KMS-11 (cell line): ENCODE results near the gene CPXM1.
"Not testable (repeated sequence)": the region's sequence is repeated elsewhere in the genome, so short reads cannot be mapped to it uniquely, and the experiment has no call there.

ENCODE experiments used
- H2AFZ ChIP-seq: fragments of 200-600 bp; sonication (generic); 2 replicates; pipeline ENCODE4 v1.6.1; 2016; ENCODE audit warnings: antibody characterized with exemption, mixed run types, low read depth
- H3K27ac ChIP-seq: fragments of 200-600 bp; sonication (generic); 2 replicates; pipeline ENCODE4 v1.6.1; 2016; ENCODE audit warnings: mild to moderate bottlenecking, mixed run types
- H3K27me3 ChIP-seq: fragments of 200-600 bp; sonication (generic); 2 replicates; pipeline ENCODE4 v1.6.1; 2017; ENCODE audit warnings: mild to moderate bottlenecking, low read depth, mixed run types, moderate library complexity; ENCODE audit not compliant: insufficient read depth
- H3K36me3 ChIP-seq: fragments of 200-600 bp; sonication (generic); 2 replicates; pipeline ENCODE4 v1.6.1; 2017; ENCODE audit warnings: mild to moderate bottlenecking, mixed run types; ENCODE audit not compliant: insufficient read depth
- H3K4me1 ChIP-seq: fragments of 200-600 bp; sonication (generic); 2 replicates; pipeline ENCODE4 v1.6.1; 2016; ENCODE audit warnings: mild to moderate bottlenecking, low read depth, mixed run types; ENCODE audit not compliant: poor library complexity, severe bottlenecking
- H3K4me2 ChIP-seq: fragments of 200-600 bp; sonication (generic); 2 replicates; pipeline ENCODE4 v1.7.0; 2016; ENCODE audit warnings: mild to moderate bottlenecking, mixed run types
- H3K4me3 ChIP-seq: fragments of 200-600 bp; sonication (generic); IDR thresholded peaks from 2 replicates; pipeline ENCODE4 v1.6.1; 2017; ENCODE audit warnings: low read depth, low read length, mixed read lengths; ENCODE audit not compliant: insufficient read depth
- H3K79me2 ChIP-seq: fragments of 200-600 bp; sonication (generic); 2 replicates; pipeline ENCODE4 v1.6.1; 2016; ENCODE audit warnings: low read depth, mixed run types; ENCODE audit not compliant: insufficient read depth
- H3K9ac ChIP-seq: fragments of 200-600 bp; sonication (generic); 2 replicates; pipeline ENCODE4 v1.6.1; 2016; ENCODE audit warnings: mild to moderate bottlenecking, mixed run types
- H4K20me1 ChIP-seq: fragments of 200-600 bp; sonication (generic); 2 replicates; pipeline ENCODE4 v1.6.1; 2016; ENCODE audit warnings: mild to moderate bottlenecking, mixed run types; ENCODE audit not compliant: insufficient read depth
- TF ChIP-seq, protein P1 (sequence below): fragments of 200-600 bp; sonication (generic); conservative IDR thresholded peaks from 2 replicates; pipeline ENCODE4 v1.6.1; 2017; ENCODE audit warnings: low read depth, mild to moderate bottlenecking, antibody characterized with exemption, low read length, moderate library complexity, mixed read lengths

CPXM1 gene

DNA sequence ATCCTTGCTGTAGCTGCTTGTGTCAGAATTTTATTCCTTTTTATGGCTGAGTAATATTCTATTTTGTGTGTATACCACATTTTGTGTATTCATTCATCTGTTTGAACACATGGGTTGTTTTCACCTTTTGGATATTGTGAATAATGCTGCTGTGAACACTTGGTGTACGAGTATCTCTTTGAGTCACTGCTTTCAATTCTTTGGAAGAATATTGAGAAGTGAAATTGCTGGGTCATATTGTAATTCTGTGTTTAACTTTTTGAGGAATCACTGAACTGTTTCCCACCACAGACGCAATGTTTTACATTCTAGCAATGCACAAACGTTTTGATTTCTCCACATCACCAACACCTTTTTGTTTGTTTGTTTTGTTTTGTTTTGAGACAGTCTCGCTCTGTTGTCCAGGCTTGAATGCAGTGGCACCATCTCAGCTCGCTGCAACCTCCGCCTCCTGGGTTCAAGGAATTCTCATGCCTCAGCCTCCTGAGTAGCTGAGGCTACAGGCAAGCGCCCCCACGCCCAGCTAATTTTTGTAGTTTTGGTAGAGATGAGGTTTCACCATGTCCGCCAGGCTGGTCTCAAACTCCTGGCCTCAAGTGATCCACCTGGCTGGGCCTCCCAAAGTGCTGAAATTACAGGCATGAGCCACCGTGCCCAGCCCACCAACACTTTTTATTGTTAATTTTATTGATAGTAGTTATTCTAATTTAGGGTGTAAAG lies 21.7 kb downstream of the CPXM1 start:
- TF ChIP-seq, protein P1, sequence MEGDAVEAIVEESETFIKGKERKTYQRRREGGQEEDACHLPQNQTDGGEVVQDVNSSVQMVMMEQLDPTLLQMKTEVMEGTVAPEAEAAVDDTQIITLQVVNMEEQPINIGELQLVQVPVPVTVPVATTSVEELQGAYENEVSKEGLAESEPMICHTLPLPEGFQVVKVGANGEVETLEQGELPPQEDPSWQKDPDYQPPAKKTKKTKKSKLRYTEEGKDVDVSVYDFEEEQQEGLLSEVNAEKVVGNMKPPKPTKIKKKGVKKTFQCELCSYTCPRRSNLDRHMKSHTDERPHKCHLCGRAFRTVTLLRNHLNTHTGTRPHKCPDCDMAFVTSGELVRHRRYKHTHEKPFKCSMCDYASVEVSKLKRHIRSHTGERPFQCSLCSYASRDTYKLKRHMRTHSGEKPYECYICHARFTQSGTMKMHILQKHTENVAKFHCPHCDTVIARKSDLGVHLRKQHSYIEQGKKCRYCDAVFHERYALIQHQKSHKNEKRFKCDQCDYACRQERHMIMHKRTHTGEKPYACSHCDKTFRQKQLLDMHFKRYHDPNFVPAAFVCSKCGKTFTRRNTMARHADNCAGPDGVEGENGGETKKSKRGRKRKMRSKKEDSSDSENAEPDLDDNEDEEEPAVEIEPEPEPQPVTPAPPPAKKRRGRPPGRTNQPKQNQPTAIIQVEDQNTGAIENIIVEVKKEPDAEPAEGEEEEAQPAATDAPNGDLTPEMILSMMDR = no peak
- Histone ChIP-seq H3K27me3 (no peaks in the 10 kb centered on the region), H3K4me3 (no peak overlapping the region), H3K4me2 (no peak overlapping the region), H3K9ac (no peak overlapping the region), H3K27ac (no peak overlapping the region), H3K36me3 (no peaks in the 10 kb centered on the region), H3K4me1 (peaks cover 5% of the 10 kb centered on the region), H3K79me2 (no peaks in the 10 kb centered on the region), H2AFZ (no peak overlapping the region), H4K20me1 (no peaks in the 10 kb centered on the region)

DNA sequence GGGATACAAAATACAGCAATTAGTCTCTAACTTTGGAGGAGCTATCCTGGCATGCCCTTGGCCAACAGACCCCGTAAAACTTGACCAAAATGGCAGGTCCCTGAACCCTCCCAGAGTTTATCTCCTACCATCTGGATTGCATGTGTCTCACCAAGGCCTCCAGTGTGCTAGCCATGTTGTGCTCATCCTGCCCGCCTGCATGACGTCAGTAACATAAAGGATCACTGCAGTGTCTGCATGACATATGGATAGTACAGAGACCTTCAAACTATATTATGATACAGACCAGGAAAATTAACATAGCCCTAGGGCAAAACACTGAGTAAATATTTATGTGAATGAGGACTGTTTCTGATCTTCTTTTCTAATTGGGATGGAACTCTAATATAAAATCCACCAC lies 25.3 kb downstream of the CPXM1 start:
- Histone ChIP-seq H3K9ac (no peak overlapping the region), H3K27me3 (no peaks in the 10 kb centered on the region), H4K20me1 (no peaks in the 10 kb centered on the region), H3K4me1 (no peaks in the 10 kb centered on the region), H2AFZ (no peak overlapping the region), H3K36me3 (no peaks in the 10 kb centered on the region), H3K79me2 (no peaks in the 10 kb centered on the region), H3K4me2 (no peak overlapping the region), H3K27ac (no peak overlapping the region), H3K4me3 (no peak overlapping the region)
- TF ChIP-seq, protein P1 = no peak

DNA sequence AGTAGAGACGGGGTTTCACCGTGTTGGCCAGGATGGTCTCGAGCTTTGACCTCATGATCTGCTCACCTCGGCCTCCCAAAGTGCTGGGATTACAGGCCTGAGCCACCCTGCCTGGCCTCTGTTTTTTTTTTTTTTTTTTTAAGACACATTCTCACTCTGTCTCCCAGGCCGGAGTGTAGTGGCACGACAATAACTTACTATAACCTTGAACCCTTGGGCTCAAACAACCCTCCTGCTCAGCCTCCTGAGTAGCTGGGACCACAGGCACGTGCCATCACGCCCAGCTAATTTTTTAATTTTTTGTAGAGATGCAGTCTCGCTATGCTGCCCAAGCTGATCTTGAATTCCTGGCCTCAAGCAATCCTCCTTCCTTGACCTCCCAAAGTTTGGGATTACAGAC lies 26.6 kb downstream of the CPXM1 start:
- TF ChIP-seq, protein P1 = no peak
- H3K4me3 ChIP-seq = no peak overlapping the region
- no peaks in the 10 kb centered on the region for H3K79me2 ChIP-seq

DNA sequence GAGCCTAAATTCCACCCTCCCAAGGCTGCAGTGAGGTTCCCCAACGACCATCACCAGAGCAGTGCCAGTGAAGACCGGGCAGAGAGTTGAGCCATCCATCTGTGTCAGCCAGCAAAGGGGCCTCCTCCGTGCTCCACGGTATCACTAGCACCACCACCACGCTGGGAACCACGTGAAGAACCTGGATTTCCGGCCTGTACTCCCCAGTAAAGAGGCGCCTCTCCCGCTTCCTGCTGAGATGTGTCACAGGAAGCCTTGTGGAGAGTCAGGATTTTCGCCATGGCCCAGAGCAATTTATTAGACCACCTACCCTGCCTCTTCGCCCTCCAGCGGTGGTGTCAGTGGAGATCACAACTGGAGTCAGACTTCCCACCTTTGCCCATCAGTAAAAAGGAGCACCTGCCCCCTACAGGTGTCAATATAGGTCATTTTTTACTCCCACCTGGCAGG lies 28.8 kb downstream of the CPXM1 start:
- Histone ChIP-seq H3K36me3 (no peaks in the 10 kb centered on the region), H3K4me2 (no peak overlapping the region), H3K27ac (no peak overlapping the region), H3K79me2 (no peaks in the 10 kb centered on the region), H3K9ac (no peak overlapping the region), H2AFZ (no peak overlapping the region), H3K4me1 (no peaks in the 10 kb centered on the region), H3K4me3 (no peak overlapping the region), H4K20me1 (no peaks in the 10 kb centered on the region), H3K27me3 (no peaks in the 10 kb centered on the region)
- TF ChIP-seq, protein P1 = no peak

More for the DNA sequence above, 26.6 kb downstream of the CPXM1 start:
- no peak overlapping the region for H3K9ac ChIP-seq
- no peaks in the 10 kb centered on the region for H4K20me1 ChIP-seq
- no peaks in the 10 kb centered on the region for H3K4me1 ChIP-seq
- no peak overlapping the region for H3K27ac ChIP-seq
- H3K27me3 ChIP-seq = no peaks in the 10 kb centered on the region
- H2AFZ ChIP-seq = no peak overlapping the region
- no peak overlapping the region for H3K4me2 ChIP-seq
- H3K36me3 ChIP-seq = no peaks in the 10 kb centered on the region

DNA sequence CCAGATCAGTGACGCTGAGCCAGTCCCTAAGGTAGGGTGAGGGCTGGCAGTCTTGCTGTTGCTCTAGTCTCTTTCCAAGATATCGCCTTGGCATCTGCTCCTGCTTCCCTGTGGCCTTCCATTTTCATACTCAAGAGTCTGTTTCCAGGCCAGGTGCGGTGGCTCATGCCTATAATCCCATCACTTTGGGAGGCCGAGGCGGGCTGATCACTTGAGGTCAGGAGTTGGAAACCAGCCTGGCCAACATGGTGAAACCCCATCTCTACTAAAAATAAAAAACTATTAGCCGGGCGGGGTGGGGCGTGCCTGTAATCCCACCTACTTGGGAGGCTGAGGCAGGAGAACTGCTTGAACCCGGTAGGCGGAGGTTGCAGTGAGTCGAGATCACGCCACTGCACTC lies 30.3 kb downstream of the CPXM1 start:
- not testable (repeated sequence) for H3K9ac ChIP-seq, H3K79me2 ChIP-seq, H3K27ac ChIP-seq, H2AFZ ChIP-seq, H3K4me2 ChIP-seq, H3K27me3 ChIP-seq, H3K4me3 ChIP-seq, H3K36me3 ChIP-seq, H4K20me1 ChIP-seq, H3K4me1 ChIP-seq
